NCI-H2081 treated with DMSO at 0.1 percent for 48 hours (cell line): ENCODE measurements around the gene MRPL28.
"Not testable (repeated sequence)": the region's sequence is repeated elsewhere in the genome, so short reads cannot be mapped to it uniquely, and the experiment has no call there.

Experiments used
- DNase-seq: peaks from one replicate; lab custom pipeline; 2025; lab: John Stamatoyannopoulos, UW

MRPL28 gene

DNA sequence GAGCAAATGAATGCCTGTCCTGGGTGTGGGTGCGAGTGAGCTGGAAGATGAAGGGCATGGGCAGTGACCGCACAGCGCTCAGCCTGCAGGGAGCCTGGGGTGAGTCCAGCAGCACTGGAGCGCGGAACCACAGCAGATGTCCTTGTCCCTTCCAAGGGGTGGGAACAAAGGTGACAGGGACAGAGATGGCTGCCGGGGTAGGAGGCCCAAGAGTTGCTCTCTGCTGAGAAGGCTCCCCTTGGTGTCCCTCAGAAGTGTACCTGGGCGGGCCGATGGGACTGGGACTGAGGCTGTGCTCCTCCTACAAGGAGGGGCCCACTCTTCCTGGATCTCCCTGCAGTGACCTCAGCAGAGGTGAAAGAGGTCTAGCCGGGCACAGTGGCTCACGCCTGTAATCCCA, 19.0 kb upstream of the MRPL28 start:
- no peak for DNase-seq

DNA sequence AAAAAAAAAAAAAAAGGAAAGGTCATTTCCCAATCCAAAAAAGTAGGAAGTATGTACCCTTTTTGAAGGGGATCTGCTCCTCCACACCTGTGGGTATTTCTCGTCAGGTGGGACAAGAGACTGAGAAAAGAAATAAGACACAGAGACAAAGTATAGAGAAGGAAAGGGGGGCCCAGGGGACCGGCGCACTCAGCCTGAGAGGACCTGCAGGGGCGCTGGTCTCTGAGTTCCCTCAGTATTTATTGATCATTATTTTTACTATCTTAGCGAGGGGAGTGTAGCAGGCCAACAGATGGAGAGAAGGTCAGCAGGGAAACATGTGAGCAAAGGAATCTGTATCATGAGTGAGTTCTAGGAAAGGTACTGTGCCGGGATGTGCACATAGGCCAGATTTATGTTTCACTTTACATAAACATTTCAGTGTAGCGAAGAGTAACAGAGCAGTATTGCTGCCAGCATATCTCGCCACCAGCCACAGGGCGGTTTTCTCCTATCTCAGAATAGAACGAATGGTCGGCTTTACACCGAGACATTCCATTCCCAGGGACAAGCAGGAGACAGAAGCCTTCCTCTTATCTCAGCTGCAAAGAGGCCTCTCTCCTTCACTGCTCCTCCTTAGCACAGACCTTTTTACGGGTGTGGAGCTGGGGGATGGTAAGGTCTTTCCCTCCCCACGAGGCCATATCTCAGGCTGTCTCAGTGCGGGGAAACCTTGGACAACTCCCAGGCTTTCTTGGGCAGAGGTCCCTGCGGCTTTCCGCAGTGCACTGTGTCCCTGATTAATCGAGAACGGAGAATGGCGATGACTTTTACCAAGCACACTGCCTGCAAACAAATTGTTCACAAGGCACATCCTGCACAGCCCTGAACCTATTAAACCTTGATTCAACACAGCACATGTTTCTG, 17.7 kb upstream of the MRPL28 start:
- DNase-seq: not testable (repeated sequence)

DNA sequence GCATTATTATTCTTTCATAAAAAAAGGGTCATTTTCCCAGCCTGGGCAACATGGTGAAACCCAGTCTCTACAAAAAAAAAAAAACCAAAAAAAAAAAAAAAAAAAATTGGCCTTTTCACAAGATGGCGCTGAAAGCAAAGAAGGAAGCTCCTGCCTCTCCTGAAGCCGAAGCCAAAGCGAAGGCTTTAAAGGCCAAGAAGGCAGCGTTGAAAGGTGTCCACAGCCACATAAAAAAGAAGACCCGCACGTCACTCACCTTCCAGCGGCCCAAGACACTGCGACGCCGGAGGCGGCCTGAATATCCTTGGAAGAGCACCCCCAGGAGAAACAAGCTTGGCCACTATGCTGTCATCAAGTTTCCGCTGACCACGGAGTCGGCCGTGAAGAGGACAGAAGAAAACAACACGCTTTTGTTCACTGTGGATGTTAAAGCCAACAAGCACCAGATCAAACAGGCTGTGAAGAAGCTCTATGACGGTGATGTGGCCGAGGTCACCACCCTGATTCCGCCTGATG, 16.4 kb upstream of the MRPL28 start:
- no peak for DNase-seq

DNA sequence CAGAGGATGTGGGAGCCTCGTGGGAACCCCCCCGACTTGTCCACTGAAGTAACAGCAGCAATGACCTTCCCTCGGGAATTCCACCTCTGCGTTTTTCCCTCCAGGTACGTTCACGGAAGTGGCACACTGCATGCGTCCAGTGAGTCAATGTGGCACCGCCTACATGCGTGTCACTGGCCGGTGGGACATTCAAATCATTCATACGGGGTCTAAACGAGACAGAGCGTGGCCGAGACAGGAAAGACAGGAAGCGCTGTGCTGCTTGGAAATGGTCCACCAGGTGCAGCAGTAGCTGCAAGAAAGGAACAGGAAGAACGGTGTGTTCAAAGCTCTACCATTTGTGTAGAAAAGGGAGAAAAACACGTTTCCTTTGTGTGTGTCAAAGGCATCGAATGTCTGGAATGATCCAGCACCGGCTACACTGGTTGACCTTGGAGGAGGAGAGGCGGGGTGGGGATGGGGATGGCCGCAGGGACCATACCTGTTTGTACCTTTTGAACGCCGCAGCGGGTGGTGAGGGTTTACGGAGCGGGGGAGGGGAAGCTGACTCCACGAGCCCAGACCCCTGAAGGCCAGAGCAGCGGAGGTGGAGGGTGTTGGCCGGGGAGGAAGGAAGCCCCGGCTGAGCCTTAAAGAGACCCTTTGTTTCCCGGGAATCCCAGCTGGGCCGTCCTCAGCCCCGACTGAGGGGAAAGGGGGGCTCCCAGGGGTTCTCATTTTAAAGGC, 13.2 kb upstream of the MRPL28 start:
- no peak for DNase-seq

DNA sequence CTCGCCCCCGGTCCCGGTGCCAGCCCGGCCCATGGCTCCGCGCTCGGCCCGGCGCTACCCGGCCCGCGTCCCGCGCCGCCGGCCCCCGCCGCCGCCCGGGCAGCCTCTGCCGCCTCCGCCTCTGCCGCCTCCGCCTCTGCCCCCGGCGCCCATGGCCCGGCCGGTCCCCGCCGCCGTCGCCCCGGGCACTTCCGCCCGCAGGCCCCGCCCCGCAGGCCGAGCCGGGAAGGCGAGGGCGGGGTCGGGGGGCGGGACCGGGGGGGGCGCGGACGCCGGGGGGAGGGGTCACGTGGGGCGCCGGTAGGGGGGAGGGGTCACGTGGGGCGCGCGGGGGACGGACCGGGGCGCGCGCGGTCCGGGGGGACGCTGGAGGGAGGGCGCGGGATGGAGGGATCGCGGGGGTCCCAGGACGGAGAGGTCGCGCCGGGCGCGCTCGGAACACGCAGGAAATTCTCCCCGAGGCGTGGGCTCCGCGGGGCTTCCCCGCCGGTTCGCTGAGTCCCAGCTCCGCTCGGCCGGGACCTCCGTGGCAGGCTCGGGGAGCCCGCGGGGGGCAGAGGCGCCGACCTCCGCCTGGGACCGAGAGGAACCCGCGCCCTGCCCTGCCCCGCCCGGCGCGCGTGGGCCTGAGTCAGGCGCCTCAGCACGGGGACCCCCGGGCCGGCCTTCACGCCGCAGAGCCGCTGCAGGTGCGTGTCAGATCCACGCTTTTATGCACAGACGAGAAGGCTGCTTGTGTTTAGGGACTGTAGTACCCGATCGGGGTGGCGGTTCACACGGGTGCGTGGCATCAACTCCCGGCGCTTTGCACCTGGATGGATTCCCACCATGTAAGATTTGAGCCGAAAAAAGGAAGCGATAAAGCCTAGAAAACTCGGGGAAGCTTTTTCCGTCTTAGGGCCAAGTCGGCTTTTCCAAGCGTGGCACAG, 11.7 kb upstream of the MRPL28 start, which contains the start of gene PGAP6:
TSS of gene PGAP6 (minus strand) at position 190 of the 929 bp plus-strand sequence. CDS start at position 33, 157 bp downstream.
- no peak for DNase-seq

DNA sequence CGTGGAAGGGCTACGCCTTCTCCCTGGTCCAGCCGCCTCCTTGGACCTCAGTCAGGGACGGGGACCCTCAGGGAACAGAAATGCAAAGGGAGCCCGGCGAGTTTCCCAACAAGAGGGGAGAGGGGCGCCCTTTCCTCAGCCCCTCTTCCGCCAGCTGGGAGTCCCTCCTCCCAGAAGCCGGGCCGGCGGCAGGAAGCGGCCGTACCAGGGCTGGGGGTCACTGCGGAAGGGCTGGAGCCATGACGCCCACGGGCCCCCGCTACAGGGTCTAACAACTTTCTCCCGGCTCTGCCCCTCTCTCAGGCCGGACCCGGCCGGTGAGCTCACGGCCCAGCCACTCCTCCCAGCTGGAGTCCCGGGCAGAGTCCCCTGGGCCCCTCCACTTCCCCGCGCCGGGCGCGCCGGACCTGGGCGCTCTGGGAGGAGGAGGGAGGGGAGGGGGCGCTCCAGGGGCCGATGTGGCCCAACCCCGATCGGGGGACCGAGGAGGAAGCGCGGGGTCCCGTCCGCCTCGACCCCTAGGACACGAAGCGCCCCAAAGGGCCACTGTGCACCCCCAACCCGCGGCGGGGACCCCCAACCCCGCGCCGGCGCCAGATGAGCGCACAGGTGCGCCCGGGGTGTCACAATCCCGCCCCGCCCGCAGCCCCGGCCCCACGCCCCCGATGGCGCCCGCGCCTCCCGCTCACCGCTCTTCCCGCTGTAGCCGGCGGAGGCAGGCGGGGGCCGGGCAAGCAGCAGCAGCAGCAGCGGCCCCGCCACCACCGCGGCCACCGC, 10.9 kb upstream of the MRPL28 start:
- DNase-seq: no peak

DNA sequence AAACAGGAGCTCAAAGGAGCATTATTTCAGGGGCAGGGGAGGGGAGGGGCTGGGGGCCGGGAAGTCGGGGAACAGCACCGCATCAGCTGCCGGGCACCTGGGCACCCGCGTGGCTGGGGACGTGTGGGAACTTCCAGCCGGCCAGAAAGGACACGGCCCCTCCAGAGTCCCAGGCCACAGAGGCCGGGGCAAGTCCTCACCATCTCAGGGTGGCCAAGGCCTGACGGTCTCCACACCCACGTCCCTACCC, 10.3 kb upstream of the MRPL28 start:
- no peak for DNase-seq

DNA sequence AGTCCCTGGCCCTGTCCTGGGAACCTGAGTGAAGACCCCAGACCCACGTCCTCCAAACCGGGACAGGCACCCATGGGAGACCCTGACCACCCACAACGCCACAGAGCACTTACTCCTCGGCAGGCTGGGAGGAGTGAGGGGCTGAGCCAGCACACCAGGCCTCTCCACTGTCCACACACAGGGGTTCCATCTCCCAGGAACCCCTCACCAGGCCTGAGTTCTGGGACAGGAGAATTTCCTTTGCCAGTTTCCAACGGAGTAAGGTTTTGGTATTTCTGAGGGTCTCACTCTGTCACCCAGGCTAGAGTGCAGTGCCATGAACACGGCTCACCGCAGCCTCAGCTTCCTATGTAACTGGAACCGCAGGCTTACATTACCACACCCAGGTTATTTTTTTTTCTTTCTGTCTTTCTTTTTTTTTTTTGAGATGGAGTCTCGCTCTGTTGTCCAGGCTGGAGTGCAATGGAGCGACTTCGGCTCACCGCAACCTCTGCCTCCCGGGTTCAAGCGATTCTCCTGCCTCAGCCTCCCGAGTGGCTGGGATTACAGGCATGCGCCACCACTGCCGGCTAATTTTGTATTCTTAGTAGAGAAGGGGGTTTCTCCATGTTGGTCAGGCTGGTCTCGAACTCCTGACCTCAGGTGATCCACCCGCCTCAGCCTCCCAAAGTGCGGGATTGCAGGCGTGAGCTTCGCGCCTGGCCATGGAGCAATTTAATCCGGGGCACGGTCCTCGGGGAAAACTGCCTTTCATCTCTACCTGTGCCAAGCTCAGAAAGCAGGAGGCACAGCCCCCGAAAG, 9.8 kb upstream of the MRPL28 start:
- no peak for DNase-seq

DNA sequence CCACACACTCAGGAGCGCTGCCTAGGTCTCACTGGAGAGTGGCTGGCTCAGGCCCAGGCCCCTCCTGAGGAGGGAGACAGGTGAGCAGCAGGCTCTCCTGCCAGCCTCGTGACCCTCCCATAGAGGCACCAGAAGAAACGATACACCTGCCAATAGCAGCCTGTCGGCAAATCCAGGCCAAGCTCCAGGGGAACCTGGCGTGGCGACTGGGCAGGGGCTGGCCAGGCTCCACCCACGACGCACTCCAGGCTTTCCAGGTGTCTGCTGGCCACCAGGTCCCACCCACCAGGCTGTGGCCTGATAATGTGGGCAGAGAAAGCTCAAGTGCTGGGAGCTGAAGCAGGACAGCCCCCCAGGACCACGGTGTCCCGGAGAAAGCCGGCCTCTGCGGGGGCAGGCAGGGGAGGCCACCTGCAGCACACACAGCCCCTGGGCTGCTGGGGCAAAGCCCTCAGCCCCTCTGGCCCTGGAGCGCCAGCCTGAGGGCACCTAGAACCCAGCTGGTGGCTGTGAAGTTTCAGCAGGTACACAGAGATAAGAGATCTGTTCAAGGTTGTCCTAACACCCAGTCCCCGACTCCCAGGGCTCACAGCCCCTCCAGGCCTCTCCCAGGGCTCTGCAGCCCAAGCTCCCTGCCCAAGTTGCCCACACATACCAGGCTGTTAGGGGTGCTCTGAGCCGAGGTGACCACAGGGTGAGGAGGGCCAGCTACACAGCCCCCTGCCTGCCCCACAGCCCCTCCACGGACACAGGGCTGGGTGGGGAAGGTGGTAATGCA, 9.0 kb upstream of the MRPL28 start:
- DNase-seq: peak; percentile 76

DNA sequence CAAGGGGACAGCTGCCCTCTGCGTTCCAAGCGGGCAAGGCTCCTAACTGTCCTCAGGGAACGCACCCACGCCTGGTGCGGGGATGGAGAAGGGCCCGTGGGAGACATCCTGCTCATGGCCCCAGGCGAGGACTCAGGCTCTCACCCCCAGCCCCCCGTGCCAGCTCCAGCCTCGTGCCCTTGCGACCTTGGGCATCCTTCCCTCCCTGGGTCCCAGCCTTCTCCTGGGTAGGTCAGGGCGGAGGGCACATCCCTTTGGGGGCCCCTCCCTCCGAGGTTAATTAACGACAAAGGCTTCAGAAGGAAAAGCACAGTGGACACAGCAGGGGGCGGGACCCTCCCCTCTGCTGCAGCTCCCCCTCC, 8.5 kb upstream of the MRPL28 start:
- DNase-seq: no peak

DNA sequence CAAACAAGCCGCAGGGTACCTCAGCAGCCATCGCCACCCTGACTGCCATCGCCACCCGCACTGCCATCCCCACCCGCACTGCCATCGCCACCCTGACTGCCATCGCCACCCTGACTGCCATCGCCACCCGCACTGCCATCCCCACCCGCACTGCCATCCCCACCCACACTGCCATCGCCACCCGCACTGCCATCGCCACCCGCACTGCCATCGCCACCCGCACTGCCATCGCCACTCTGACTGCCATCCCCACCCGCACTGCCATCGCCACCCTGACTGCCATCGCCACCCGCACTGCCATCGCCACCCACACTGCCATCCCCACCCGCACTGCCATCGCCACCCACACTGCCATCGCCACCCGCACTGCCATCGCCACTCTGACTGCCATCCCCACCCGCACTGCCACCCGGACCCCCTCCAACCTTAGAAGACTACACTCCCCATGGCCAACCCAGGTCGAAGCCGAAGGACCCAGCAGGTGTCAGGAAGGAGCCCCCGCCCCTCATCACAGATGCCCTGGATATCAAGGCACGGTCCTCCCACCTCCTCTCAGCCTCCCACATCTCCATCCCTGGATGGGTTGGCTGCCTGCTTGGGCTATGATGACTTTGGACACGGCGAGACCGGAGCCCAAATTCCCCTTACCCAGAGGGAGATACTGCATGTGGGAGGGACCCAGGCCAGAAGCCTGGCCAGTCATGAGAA, 7.9 kb upstream of the MRPL28 start:
- not testable (repeated sequence) for DNase-seq

DNA sequence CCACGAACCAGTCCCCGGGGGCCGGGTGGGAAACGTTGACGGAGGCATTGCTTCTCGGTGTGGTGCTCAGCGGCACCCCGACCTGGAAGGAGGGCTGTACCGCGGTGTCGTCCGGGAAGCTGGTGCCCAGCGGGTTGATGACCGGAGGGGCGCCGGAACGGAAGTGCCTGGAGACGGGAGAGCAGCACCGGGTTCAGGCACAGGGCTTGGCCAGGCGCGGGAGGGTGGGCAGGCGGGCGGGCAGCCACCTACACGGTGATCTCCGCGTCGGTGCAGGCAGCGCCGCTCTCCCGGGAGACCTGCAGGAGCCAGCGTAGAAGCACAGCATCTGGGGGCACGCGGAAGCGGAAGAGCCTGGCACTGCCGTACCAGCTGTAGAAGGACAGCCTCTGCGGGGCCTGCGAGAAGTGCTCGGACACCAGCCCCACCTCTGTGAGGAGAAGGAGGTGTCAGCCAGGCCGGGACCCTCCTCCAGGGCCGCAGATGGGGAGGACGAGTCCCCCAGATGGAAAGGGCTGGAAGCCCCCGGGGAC, 7.1 kb upstream of the MRPL28 start:
- DNase-seq: no peak

DNA sequence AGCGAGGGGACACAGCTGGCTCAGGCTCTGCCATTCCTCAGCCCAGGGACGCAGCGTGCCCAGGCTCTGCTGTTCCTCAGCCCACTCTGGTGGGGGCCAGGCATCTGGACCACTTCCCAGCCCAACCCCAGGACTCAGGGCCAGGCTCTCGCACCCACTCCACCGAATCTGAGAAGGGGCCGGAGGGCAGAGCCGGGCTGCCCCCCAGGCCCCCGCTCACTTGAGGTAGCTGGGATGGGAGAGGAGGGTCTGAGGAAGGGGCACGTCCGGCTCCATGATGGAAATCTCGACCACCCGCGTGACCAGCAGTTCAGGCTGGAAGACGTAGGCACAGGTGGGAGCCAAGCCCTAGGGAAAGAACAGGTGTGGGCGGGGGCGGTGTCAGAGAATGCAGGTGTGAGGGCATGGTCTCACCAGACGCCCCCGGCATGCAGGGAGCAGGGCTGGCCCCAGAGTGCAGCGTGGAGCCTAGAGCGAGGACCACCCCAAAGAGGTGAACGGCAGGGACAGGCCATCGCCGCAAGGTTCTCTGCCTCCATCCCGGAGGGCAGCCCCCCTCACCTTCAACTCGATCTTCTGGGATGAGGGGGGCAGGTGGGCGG, 6.6 kb upstream of the MRPL28 start:
- DNase-seq: no peak

DNA sequence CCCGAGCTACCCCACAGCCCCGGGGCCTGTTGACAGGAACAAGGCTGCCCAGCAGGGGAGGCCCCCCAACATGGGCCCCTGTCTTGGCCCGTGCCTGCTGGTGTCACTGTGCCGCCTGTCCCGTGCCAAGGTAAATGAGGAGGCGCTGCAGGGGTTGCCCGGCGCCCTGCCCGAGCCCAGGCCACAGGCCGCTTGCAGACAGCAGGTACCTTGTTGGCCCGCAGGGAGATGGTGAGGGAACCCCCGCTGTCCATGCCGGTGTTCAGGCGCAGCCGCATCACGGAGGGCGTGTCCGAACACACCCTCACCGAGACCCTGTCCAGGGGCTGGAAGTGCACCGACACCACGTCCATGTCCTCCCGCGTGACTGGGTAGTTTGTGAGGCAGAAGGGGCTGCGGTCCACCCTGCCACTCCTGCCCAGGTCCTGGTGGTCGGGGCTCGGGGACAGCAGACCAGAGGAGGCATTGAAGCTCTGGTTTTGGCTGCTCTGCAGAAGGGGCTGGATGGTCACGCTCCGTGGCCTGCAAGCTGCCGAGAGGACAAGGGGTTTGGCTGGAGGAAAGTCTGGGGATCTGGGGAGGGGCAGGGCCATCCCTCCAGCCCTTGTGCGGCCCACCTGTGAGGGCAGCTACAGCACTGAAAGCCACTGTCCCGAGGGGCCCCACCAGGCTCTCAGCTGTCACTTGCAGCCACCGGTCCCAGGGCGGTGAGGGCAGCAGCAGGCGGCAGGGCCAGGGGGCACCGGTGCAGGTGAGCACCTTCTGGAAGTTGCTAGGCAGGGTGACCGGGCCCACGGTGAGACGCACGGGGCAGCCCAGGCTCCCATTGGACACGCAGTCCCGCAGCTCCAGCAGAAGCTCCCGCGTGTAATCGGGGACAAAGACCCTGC, 5.8 kb upstream of the MRPL28 start:
- DNase-seq: no peak

DNA sequence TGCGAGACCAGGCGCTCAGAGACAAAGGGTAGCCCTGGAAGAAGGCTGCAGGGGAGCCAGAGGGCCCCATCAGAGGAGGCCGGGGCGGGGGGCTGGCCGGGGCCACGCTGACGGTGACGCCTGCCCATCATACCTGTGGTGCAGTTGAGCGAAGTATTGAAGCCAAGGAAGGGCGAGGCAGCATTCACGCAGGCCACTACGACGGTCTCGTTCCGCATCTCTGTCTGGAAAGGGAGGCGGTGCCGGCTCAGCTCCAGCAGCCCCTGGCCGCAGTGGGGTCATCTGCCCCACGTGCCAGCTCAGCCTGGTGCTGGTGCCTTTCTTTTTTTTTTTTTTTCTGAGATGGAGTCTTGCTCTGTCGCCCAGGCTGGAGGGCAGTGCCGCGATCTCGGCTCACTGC, 4.9 kb upstream of the MRPL28 start:
- DNase-seq: no peak

DNA sequence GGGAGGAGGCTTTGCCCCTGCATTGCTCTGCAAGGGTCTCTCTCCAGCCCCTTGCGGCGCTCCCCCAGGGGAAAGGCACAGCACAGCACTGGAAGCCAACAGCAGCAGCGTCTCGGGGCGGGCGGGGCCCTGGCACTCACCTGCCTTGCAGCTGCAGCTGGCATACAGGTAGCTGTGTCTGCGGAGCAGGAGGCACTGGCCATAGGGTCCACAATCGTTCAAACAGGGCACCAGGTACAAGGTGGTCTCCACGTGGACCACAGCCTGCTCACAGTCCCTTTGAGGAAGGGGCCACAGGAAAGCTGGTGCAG, 4.2 kb upstream of the MRPL28 start:
- no peak for DNase-seq

DNA sequence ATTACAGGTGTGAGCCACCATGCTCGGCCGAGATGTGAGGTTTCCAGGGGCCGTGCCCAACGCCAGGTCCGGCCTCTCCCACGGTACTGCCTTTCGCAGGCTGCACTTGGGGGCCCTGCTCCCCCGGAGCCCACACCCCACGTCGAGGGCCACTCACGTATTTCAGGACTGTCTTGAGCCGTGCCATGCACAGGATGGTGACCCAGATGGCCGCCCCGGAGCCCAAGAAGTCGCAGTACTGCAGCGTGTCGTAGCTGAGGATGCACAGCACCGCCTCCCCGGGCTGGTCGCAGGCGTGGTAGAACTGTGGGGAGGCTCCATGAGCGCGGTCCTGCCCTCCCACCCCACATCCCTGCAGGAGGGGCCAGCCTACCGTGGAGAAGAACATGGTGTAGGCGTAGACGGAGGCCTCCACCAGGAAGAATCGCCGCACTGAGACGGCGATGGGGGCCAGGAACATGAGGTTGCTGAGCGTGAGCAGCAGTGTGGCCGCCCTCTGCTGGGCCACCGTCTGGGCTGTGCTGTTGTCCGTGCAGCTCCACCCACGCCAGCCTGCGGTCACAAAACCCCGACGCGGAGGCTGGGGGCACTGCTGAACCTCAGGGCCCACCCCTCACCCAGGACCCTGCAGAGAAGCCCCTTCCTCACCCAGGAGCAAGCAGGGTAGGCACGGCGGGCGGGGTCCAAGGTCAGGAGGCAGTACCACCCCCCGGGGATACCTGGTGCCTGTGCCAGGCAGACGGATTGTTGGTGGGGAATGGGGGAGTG, 3.7 kb upstream of the MRPL28 start:
- no peak for DNase-seq
